Measurements from ENCODE around the gene FKBP15. TPM values are rescaled to one million over a fixed set of nuclear protein-coding genes. Genes with fewer than 3 reads are reported as not detected.

The FKBP15 gene
- total and polyA plus RNA-seq, 2 of the 4 experiments (the other 2 are of a cell fraction): 20.4 to 25.5 TPM

GRCh38 chr9:113179839-113180238, 41.2 kb downstream of the FKBP15 start:
- Histone ChIP-seq H4K5ac (ENCODE audit: low read depth, low read length) (no peak overlapping the region), H4K8ac (ENCODE audit: low read depth in 2 of 2, low read length in 2 of 2) (no peak overlapping the region), H3K4ac (ENCODE audit: low read depth, low read length) (no peak overlapping the region), H3K23ac (ENCODE audit: low read depth, low read length) (no peak overlapping the region), H3K14ac (replicated peaks; ENCODE audit: low read depth, low read length) (no peak overlapping the region), H3K4me1 (ENCODE audit: control insufficient read depth, insufficient read depth, low read length) (peaks cover 3% of the 10 kb centered on the region), H3K36me3 (ENCODE audit: control insufficient read depth, insufficient read depth, low read length) (peaks cover 27% of the 10 kb centered on the region), H3K4me2 (ENCODE audit: low read depth, low read length) (no peak overlapping the region), H2AK9ac (replicated peaks; ENCODE audit: low read depth, low read length, poor library complexity) (no peak overlapping the region), H3K27ac (ENCODE audit: insufficient read depth, low read length) (no peak overlapping the region), H2BK15ac (ENCODE audit: low read depth, low read length) (no peak overlapping the region), H3K56ac (ENCODE audit: extremely low read depth, insufficient read depth, low read length) (no peak overlapping the region), H3K18ac (ENCODE audit: low read depth, low read length) (no peak overlapping the region), H2BK20ac (ENCODE audit: low read depth, low read length) (no peak overlapping the region), H2BK120ac (ENCODE audit: low read depth, low read length) (no peak overlapping the region), H2AFZ (replicated peaks; ENCODE audit: low read length, poor library complexity) (no peak overlapping the region), H2BK5ac (ENCODE audit: low read depth, low read length, poor library complexity, severe bottlenecking) (no peak overlapping the region), H3K79me1 (ENCODE audit: low read depth in 1 of 2, low read length in 2 of 2) (peaks cover 7 to 9% of the 10 kb centered on the region in 2 experiments; a peak in 3 of 4 replicates), H3K4me3 (ENCODE audit: insufficient read depth, low read depth, low read length) (no peak overlapping the region), H2AK5ac (ENCODE audit: low read depth, low read length) (no peak overlapping the region), H3K9me1 (ENCODE audit: insufficient read depth, low read length) (peaks cover 2% of the 10 kb centered on the region; the same call in 1 of the 2 replicates), H3K9me3 (ENCODE audit: control insufficient read depth, insufficient read depth, low read length) (no peaks in the 10 kb centered on the region), H4K91ac (ENCODE audit: insufficient read depth, low read depth, low read length) (no peak overlapping the region), H3K27me3 (ENCODE audit: control insufficient read depth, insufficient read depth, low read length) (no peaks in the 10 kb centered on the region), H3K9ac (ENCODE audit: low read depth, low read length) (no peak overlapping the region), H4K20me1 (ENCODE audit: insufficient read depth, low read length) (no peaks in the 10 kb centered on the region; the same call in 1 of the 2 replicates)
- CTCF ChIA-PET: interaction anchor here (1.5 kb wide), 1 partner anchor 11 kb away, joined by 3 read pairs; no protein-coding TSS in a partner anchor
- no CpG with 5 or more reads among the region's 1 CpG for WGBS, 2 experiments (ENCODE audit: extremely low coverage in 2 of 2, insufficient read length in 1 of 2)
- TF ChIP-seq SMC3 (IDR thresholded peaks at IDR 0.05; ENCODE audit: low read depth, low read length): no peak
- TF ChIP-seq CHD1 (IDR thresholded peaks at IDR 0.05; ENCODE audit: low read depth, low read length): no peak
- TF ChIP-seq MAFK (IDR thresholded peaks at IDR 0.05; ENCODE audit: low read depth, low read length): no peak
- TF ChIP-seq FOS (IDR thresholded peaks at IDR 0.05; ENCODE audit: low read depth, low read length): no peak
- no peak for TF ChIP-seq RCOR1 (IDR thresholded peaks at IDR 0.05; ENCODE audit: insufficient replicate concordance, low read length)
- no peak for TF ChIP-seq NFE2L2 (IDR thresholded peaks at IDR 0.05; ENCODE audit: low read depth, low read length)
- no peak for TF ChIP-seq MAZ (IDR thresholded peaks at IDR 0.05; ENCODE audit: borderline replicate concordance, low read depth, low read length)
- no peak for TF ChIP-seq POLR2A (IDR thresholded peaks at IDR 0.05; ENCODE audit: low read depth, low read length)
- TF ChIP-seq CEBPB (IDR thresholded peaks at IDR 0.05; ENCODE audit: low read depth, low read length): no peak
- TF ChIP-seq RAD21 (IDR thresholded peaks at IDR 0.05; ENCODE audit: low read length): no peak
- TF ChIP-seq, protein P1, sequence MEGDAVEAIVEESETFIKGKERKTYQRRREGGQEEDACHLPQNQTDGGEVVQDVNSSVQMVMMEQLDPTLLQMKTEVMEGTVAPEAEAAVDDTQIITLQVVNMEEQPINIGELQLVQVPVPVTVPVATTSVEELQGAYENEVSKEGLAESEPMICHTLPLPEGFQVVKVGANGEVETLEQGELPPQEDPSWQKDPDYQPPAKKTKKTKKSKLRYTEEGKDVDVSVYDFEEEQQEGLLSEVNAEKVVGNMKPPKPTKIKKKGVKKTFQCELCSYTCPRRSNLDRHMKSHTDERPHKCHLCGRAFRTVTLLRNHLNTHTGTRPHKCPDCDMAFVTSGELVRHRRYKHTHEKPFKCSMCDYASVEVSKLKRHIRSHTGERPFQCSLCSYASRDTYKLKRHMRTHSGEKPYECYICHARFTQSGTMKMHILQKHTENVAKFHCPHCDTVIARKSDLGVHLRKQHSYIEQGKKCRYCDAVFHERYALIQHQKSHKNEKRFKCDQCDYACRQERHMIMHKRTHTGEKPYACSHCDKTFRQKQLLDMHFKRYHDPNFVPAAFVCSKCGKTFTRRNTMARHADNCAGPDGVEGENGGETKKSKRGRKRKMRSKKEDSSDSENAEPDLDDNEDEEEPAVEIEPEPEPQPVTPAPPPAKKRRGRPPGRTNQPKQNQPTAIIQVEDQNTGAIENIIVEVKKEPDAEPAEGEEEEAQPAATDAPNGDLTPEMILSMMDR (conservative IDR thresholded peaks at IDR 0.05; ENCODE audit: low read depth, low read length): no peak
- no peak for TF ChIP-seq MXI1 (IDR thresholded peaks at IDR 0.05; ENCODE audit: borderline replicate concordance, low read depth, low read length)
- TF ChIP-seq RFX5 (IDR thresholded peaks at IDR 0.05; ENCODE audit: low read depth, low read length): no peak
- no peak for TF ChIP-seq BHLHE40 (IDR thresholded peaks at IDR 0.05; ENCODE audit: low read depth, low read length)
- TF ChIP-seq, protein P2, sequence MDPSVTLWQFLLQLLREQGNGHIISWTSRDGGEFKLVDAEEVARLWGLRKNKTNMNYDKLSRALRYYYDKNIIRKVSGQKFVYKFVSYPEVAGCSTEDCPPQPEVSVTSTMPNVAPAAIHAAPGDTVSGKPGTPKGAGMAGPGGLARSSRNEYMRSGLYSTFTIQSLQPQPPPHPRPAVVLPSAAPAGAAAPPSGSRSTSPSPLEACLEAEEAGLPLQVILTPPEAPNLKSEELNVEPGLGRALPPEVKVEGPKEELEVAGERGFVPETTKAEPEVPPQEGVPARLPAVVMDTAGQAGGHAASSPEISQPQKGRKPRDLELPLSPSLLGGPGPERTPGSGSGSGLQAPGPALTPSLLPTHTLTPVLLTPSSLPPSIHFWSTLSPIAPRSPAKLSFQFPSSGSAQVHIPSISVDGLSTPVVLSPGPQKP (IDR thresholded peaks at IDR 0.05; ENCODE audit: borderline replicate concordance, low read depth, low read length): no peak
- TF ChIP-seq, protein P3, sequence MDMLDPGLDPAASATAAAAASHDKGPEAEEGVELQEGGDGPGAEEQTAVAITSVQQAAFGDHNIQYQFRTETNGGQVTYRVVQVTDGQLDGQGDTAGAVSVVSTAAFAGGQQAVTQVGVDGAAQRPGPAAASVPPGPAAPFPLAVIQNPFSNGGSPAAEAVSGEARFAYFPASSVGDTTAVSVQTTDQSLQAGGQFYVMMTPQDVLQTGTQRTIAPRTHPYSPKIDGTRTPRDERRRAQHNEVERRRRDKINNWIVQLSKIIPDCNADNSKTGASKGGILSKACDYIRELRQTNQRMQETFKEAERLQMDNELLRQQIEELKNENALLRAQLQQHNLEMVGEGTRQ (IDR thresholded peaks at IDR 0.05; ENCODE audit: low read depth, low read length): no peak
- dilution Hi-C loops (cut with HindIII; ENCODE audit: low sequenced_read_pairs, unreplicated experiment) (no loop called here), in situ Hi-C loops (cut with MboI; ENCODE audit: low sequenced_read_pairs) (no loop called here), intact Hi-C loops (cut with micrococcal nuclease) (no loop called here)
- DNase-seq (no peak), ATAC-seq (ENCODE audit: low read depth) (peak; percentile 9; the same call in 1 of the 2 replicates)
- BruUV-seq (replicated peaks): no TSS peak
- POLR2A ChIA-PET (ENCODE audit: unreplicated experiment): no interaction called here

Measured in IMR-90 (cell line).